ENCODE data around the gene LRG1.
A peak's percentile ranks its signal among the peaks of the same experiment; 100 is the strongest.

LRG1 gene

DNA sequence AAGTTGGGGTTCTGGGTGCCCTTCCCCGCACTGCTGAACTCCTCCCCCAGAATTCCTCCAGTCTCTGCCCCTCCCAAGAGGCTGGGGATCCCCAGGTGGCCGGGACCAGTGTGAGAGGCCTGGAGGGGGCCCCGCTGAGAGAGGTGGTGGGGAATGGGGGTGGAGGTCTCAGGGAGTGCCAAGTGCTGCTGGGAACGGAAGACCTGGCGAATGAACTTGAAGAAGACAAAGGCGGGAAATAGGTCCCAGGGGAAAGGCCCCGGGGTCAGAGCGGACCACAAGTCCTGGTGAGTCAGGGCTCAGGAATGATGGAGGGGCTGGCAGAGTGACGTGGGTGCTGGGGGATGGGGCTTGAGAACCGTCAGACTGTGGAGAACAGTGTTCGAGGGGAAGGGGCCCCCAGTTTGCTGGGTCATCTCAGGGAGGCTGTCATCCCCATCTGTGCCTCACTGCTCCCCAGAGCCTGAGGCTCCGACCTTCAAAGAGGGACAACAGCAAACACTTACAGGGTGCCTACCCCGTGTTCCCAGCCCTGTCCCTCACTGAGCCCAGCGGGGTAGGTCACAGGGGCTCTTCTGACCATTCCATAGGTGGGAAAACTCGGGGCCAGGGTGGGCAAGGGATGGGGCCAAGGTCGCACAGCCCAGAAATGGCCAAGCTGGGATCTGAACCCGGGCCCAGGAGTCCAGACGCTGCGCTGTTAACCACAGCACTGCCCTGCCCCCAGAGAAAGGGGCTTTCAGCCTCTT lies 35.6 kb upstream of the LRG1 start:
- peak; percentile 58 for DNase-seq

DNA sequence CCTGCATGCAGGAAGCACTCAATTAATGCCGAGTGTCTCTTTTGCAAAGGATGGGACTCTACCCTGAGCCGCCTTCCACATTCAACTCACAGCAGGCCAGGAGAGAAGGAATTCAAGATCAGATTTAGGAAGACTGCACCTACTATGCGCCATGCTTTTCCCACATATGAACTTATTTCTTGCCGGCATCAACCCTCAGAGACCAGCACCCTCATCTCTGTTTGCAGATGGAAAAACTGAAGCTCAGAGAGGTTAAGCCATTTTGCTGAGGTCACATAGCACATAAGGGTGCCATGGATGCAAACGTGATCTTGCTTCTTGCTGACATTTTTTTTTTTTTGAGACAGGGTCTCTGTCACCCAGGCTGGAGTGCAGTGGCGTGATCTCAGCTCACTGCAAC lies 33.8 kb upstream of the LRG1 start:
- DNase-seq, result no peak

- DNase-seq, result no peak
Measured at GRCh38 chr19:4571305-4571917, 31.6 kb upstream of the LRG1 start.

DNA sequence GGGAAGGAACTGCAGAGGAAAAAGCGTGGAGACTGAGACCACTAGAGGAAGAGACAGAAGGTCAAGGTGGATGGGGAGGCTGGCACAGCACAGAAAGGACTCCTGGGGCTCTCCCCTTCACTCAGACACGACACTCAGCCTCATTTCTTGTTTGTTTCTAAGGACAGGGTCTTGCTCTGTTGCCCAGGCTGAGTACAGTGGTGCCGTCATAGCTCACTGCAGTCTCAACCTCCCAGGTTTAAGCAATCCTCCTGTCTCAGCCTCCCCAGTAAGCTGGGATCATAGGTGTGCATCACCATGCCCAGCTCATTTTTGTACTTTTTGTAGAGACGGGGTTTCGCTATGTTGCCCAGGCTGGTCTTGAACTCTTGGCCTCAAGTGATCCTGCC lies 31.1 kb upstream of the LRG1 start:
- no peak for DNase-seq

- DNase-seq, result no peak
Measured at GRCh38 chr19:4570402-4570801, 30.6 kb upstream of the LRG1 start.

DNA sequence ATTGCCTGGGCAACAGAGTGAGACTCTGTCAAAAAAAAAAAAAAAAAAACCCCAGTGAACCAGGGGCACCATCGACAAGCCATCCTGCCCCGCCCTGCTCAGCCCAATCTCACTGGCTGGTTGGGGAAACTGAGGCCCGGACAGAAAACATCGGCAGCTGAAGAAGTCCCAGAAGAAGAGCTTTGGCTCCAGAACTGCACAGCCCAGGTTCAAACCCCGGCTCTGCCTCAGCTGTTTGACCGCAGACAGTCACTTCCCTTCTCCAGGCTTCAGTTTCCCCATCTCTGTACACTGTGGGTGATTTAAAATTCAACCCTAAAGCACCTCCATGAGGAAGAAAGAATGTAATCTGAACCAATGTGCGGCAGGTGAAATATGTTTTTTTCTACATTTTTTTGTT lies 29.1 kb upstream of the LRG1 start:
- DNase-seq, result peak; percentile 58

- DNase-seq, result peak; percentile 82
Measured at GRCh38 chr19:4567584-4568071, 27.8 kb upstream of the LRG1 start.

DNA sequence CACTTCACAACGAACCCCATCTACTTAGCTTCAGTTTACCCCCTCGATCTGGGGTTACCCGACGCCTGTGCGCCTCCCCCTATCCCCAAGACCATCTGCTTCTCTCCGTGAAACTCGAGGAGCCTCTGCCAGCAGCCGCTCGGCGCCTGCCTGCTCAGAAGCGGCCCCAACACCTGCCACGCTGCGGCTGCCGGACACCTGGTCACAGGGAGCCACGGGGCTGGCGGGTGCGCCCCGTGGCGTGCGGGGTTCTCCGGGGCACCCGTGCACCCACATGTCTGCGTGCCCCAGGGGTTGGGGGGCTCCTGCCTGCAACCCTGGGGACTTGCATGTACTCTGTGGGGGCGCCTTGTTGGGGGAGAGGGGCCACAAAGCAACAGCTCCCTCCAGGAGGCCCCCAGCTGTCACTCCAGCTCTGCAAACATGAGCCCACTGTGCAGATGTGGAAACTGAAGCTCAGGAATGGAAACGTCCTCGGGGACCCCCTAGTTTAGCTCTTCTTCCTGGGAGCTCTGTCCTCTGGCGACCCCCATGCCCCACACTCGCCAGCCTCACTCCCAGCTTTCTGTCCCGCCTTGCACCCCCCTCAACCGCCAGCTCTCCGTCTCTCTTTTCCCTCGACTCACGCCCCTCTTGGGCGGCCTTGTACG lies 26.7 kb upstream of the LRG1 start:
- DNase-seq, result no peak

DNA sequence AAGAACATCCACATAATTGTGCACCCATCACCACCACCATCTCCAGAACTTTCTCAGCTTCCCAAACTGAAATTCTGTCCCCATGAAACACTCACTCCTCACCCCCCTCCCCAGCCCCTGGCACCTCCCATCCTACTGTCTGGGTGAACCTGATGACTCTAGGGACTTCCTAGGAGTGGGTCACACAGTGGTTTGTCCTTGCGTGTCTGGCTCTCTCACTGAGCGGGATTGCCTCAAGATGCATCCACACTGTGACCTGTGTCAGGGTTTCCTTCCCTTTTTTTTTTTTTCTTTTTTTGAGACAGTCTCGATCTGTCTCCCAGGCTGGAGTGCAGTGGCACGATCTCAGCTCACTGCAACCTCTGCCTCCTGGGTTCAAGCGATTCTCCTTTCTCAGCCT lies 23.7 kb upstream of the LRG1 start:
- peak; percentile 89 for DNase-seq

GRCh38 chr19:4562085-4562484 lies 22.2 kb upstream of the LRG1 start:
- peak; percentile 88 for DNase-seq

DNA sequence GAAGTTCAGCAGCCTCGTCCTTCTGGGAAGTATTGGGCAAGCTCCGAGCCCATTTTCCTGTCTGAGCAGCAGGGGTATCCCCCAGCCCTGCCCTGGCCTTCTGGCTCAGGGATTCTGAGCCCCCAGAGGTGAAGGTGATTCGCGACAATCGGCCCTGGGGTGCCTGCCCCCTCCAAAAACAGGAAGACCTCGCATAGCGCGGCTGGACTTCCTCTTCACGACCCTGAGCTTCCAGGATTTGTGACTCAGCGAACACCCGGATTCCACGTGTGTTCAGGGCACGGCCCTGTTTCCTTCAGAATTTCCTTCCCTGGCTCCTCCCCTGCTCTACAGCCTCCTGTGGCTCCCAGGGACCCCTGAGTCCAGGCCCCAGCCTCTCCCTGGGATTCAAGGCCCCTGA lies 19.7 kb upstream of the LRG1 start, which contains the start of gene SEMA6B:
Gene SEMA6B, minus strand, starts transcription at position 116 of the 400 bp plus-strand sequence. CDS start 1,227 bp downstream, outside the sequence.
- peak; percentile 89 for DNase-seq

GRCh38 chr19:4557971-4558941 lies 18.4 kb upstream of the LRG1 start:
- peak; percentile 49 for DNase-seq

GRCh38 chr19:4557144-4557970 lies 17.5 kb upstream of the LRG1 start:
- no peak for DNase-seq

DNA sequence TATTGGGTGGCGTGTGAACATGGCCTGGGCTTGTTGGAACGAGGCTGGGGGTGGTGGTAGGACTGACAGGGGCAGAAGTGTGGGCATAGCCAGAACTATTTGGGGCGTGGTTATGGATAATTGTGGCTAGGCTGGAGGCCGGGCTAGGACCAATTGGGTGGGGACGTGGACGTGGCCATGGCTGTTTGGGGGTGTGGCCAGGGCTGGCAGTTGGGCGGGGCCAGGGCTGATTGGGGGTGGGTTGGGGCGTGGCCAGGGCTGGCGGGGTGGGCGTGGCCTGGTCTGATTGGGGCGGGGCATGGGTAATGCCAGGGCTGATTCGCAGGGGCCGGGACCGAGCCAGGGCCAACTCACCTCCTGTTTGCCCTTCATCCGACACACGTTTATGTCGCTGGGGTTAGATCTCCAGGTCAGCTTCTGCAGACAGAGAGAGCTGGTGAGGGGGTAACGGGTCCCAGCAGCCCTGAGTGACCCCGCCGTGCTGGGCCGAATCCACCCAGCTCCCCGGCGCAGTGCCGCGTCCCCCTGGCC lies 16.8 kb upstream of the LRG1 start:
- peak; percentile 66 for DNase-seq

- DNase-seq, result no peak
Measured at GRCh38 chr19:4555657-4556561, 16.1 kb upstream of the LRG1 start.

DNA sequence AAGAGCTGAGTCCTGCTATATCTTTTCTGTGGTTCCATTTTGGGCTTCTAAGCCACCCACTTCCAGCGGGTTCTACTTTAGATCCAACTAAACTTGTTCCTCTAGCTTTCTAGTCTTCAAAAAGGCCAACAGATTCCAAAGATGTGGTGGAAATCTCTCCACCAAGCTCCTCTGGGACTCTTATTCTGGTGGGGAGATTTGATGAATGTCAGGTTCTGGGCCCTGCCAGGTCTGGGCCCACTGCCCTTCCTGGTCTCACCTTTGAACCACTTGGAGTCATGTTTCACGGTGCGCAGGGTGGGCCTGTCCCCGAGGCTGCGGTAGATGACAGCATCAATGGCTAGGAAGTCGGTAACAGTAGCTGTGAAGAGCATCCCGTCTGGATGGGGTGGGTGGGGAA lies 14.9 kb upstream of the LRG1 start:
- DNase-seq, result no peak

DNA sequence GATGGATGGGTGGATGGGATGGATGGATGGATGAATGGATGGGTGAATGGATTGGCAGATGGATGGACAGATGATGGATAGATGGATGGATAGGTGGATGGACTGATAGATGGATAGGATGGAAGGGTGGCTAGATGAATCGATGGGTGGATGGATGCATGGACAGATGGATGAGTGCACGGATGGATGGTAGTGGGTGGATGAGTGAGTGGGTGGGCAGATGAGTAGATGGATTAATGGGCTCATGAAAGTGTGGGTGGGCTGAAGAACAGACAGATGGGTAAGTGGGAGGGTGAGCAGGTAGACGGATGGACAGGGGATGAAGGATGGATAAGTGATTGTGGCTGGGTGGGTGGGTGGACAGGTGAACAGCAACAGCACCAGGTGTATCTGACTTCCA lies 13.9 kb upstream of the LRG1 start:
- DNase-seq, result no peak

DNA sequence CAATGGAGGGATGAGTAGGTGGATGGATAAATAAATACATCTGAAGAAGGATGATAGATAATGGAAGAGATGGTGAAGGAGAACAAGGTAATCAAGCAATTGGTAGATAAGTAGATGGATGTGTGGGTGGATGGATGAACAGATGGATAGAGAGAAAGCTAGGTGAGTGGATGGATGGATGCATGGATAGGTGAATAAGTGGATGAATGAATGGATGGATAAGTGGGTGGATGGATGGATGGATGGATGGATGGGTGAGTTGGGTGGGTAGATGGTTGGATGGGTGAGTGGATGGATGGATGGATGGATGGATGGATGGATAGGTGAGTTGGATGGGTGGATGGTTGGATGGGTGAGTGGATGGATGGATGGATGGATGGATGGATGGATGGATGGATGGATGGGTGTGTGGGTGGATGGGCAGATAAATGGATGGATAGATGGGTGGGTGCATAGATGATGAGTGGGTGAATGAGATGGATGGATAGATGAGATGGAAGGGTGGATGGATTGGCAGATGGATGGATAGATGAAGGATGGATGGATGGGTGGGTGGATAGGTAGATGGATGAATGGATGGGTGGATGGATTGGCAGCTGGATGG lies 13.4 kb upstream of the LRG1 start:
- DNase-seq, result no peak

DNA sequence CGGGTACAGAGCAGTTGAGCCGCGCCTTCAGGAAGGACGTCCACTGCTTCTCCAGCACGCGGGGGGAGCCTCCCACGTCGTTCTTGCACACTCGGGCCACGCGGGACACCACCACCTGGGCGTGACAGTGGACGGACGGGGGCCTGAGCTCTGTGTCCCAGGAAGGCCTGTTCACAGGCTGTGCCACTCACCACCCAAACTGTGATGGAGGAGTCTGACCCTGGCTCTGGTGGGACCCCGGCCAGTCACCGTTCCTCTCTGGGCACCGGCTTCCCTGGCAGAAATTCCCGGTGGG lies 12.6 kb upstream of the LRG1 start:
- DNase-seq, result no peak

DNA sequence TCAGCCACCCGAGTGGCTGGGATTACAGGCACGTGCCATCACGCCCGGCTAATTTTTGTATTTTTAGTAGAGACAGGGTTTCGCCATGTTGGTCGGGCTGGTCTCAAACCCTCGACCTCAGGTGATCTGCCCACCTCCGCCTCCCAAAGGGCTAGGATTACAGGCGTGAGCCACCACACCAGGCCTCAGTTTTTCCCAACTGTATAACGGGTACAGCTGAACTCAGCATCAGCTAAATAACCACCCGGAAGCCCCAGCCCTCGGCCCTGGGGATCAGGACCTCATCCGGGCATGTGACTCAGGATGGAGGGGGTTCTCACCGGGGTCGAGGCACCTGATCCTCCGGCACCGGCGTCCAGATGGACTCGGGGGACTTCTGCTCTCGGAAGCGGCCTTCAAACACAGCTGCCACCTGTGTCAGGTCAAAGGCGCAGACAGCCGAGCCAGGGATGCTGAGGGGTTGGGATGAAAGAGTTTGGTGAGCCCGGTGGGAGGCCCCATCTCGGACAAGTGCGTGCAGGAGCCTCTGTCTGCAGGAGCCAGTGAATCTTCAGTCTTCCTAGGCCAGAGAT lies 10.7 kb upstream of the LRG1 start:
- no peak for DNase-seq

Measured in suppressor macrophage treated with lipopolysaccharide for 4 hours (primary cell).